H1 (cell line): Measurements from ENCODE around the gene RPS29. TPM values are rescaled to one million over a fixed set of nuclear protein-coding genes. Genes with fewer than 3 reads are reported as not detected.

Experiments
- CBX8 ChIP-seq: fragments of 300-800, 300-1000 bp; sonication (generic); IDR thresholded peaks from 2 replicates; pipeline ENCODE4 v1.7.1; 2016; ENCODE audit warnings: low read depth, low read length, borderline replicate concordance
- FOSL1 ChIP-seq: IDR thresholded peaks from 2 replicates; pipeline ENCODE4 v1.6.1; 2011; ENCODE audit warnings: mild to moderate bottlenecking, low read depth, low read length, moderate library complexity; ENCODE audit not compliant: insufficient read depth
- HDAC2 ChIP-seq, 2 experiments: fragments of 300-600 bp in 1 of 2; sonication (generic) in 1 of 2; IDR thresholded peaks; 2 replicates each; pipeline ENCODE4 v1.6.1; 2011 to 2012; ENCODE audit warnings: low read depth in 2 of 2, low read length in 2 of 2, mild to moderate bottlenecking in 2 of 2, moderate library complexity in 2 of 2, borderline replicate concordance in 1 of 2, inconsistent platforms in 1 of 2
- JUN ChIP-seq: IDR thresholded peaks from 2 replicates; pipeline ENCODE4 v1.6.1; 2011; ENCODE audit warnings: low read depth, mild to moderate bottlenecking, improper control_type of control experiment, low read length
- KDM1A ChIP-seq: fragments of 200-600, 300-600 bp; sonication (generic); IDR thresholded peaks from 2 replicates; pipeline ENCODE4 v1.7.1; 2016; ENCODE audit warnings: mild to moderate bottlenecking, low read length, borderline replicate concordance
- KDM4A ChIP-seq: IDR thresholded peaks from one replicate; pipeline ENCODE4 v1.7.1; 2012; ENCODE audit warnings: low read depth, mild to moderate bottlenecking, moderate library complexity, low read length, inconsistent platforms; ENCODE audit not compliant: severe bottlenecking
- NRF1 ChIP-seq: IDR thresholded peaks from 2 replicates; pipeline ENCODE4 v1.6.1; 2011; ENCODE audit warnings: mild to moderate bottlenecking, low read depth, low read length, improper control_type of control experiment
- POLR2AphosphoS5 ChIP-seq: IDR thresholded peaks from 2 replicates; pipeline ENCODE4 v1.6.1; 2011; ENCODE audit warnings: low read depth, low read length
- SP4 ChIP-seq: IDR thresholded peaks from 2 replicates; pipeline ENCODE4 v1.6.1; 2012; ENCODE audit warnings: low read length, inconsistent platforms
- TAF1 ChIP-seq: IDR thresholded peaks from 2 replicates; pipeline ENCODE4 v1.6.1; 2011; ENCODE audit warnings: mild to moderate bottlenecking, low read depth, low read length
- YY1 ChIP-seq: IDR thresholded peaks from 2 replicates; pipeline ENCODE4 v1.6.1; 2011; ENCODE audit warnings: low read depth, mild to moderate bottlenecking, low read length
- polyA plus RNA-seq, 7 experiments: library from polyadenylated mRNA; depleted of rRNA in 3 of 7; stranded (reverse) in 5 of 7; unstranded in 2 of 7; fragments of >200 nt in 5 of 7; fragments of 200-250 nt in 2 of 7; gene quantifications; 1 replicate in 5 of 7; 2 replicates in 1 of 7; 4 replicates in 1 of 7; pipeline versions ENCODE4 v1.2.1 to v1.2.3, GENCODE V29; 2011 to 2013; ENCODE audit warnings: missing spikeins in 2 of 7, mixed read lengths in 2 of 7
- total RNA-seq: library from RNA; stranded (reverse); fragmentation: NEBNext Ultra II Directional; extraction: Animal tissue kit (Norgen Biotek cat#: 25700); gene quantifications from 2 replicates; pipeline ENCODE4 v1.2.1, GENCODE V29; 2021
- TF ChIP-seq, protein P1 (sequence below): fragments of 300-600 bp; sonication (generic); IDR thresholded peaks from 2 replicates; pipeline ENCODE4 v1.7.1; 2012; ENCODE audit warnings: low read length, moderate library complexity, mild to moderate bottlenecking, inconsistent platforms; ENCODE audit not compliant: insufficient replicate concordance

Gene RPS29
- total and polyA plus RNA-seq, 2 of the 8 experiments (the other 6 are each of a cell fraction or from before 2014, with no cell fraction given), result 2,193 to 23,165 TPM

GRCh38 chr14:49574038-49574437 lies 12.1 kb downstream of the RPS29 start (continued):
- TF ChIP-seq, protein P1, sequence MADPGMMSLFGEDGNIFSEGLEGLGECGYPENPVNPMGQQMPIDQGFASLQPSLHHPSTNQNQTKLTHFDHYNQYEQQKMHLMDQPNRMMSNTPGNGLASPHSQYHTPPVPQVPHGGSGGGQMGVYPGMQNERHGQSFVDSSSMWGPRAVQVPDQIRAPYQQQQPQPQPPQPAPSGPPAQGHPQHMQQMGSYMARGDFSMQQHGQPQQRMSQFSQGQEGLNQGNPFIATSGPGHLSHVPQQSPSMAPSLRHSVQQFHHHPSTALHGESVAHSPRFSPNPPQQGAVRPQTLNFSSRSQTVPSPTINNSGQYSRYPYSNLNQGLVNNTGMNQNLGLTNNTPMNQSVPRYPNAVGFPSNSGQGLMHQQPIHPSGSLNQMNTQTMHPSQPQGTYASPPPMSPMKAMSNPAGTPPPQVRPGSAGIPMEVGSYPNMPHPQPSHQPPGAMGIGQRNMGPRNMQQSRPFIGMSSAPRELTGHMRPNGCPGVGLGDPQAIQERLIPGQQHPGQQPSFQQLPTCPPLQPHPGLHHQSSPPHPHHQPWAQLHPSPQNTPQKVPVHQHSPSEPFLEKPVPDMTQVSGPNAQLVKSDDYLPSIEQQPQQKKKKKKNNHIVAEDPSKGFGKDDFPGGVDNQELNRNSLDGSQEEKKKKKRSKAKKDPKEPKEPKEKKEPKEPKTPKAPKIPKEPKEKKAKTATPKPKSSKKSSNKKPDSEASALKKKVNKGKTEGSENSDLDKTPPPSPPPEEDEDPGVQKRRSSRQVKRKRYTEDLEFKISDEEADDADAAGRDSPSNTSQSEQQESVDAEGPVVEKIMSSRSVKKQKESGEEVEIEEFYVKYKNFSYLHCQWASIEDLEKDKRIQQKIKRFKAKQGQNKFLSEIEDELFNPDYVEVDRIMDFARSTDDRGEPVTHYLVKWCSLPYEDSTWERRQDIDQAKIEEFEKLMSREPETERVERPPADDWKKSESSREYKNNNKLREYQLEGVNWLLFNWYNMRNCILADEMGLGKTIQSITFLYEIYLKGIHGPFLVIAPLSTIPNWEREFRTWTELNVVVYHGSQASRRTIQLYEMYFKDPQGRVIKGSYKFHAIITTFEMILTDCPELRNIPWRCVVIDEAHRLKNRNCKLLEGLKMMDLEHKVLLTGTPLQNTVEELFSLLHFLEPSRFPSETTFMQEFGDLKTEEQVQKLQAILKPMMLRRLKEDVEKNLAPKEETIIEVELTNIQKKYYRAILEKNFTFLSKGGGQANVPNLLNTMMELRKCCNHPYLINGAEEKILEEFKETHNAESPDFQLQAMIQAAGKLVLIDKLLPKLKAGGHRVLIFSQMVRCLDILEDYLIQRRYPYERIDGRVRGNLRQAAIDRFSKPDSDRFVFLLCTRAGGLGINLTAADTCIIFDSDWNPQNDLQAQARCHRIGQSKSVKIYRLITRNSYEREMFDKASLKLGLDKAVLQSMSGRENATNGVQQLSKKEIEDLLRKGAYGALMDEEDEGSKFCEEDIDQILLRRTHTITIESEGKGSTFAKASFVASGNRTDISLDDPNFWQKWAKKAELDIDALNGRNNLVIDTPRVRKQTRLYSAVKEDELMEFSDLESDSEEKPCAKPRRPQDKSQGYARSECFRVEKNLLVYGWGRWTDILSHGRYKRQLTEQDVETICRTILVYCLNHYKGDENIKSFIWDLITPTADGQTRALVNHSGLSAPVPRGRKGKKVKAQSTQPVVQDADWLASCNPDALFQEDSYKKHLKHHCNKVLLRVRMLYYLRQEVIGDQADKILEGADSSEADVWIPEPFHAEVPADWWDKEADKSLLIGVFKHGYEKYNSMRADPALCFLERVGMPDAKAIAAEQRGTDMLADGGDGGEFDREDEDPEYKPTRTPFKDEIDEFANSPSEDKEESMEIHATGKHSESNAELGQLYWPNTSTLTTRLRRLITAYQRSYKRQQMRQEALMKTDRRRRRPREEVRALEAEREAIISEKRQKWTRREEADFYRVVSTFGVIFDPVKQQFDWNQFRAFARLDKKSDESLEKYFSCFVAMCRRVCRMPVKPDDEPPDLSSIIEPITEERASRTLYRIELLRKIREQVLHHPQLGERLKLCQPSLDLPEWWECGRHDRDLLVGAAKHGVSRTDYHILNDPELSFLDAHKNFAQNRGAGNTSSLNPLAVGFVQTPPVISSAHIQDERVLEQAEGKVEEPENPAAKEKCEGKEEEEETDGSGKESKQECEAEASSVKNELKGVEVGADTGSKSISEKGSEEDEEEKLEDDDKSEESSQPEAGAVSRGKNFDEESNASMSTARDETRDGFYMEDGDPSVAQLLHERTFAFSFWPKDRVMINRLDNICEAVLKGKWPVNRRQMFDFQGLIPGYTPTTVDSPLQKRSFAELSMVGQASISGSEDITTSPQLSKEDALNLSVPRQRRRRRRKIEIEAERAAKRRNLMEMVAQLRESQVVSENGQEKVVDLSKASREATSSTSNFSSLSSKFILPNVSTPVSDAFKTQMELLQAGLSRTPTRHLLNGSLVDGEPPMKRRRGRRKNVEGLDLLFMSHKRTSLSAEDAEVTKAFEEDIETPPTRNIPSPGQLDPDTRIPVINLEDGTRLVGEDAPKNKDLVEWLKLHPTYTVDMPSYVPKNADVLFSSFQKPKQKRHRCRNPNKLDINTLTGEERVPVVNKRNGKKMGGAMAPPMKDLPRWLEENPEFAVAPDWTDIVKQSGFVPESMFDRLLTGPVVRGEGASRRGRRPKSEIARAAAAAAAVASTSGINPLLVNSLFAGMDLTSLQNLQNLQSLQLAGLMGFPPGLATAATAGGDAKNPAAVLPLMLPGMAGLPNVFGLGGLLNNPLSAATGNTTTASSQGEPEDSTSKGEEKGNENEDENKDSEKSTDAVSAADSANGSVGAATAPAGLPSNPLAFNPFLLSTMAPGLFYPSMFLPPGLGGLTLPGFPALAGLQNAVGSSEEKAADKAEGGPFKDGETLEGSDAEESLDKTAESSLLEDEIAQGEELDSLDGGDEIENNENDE, result no peak
- TF ChIP-seq SP4 (no peak), YY1 (no peak), POLR2AphosphoS5 (no peak), TAF1 (no peak), FOSL1 (no peak), KDM1A (no peak), KDM4A (no peak), JUN (no peak), HDAC2 (IDR thresholded peaks at IDR 0.05; ENCODE audit: borderline replicate concordance in 1 of 2, low read depth in 2 of 2, low read length in 2 of 2) (no peak), CBX8 (no peak), NRF1 (no peak)
